Right cardiac atrium (tissue), 5 donors: ENCODE results near the gene UNC5A. TPM values are rescaled to one million over a fixed set of nuclear protein-coding genes. Genes with fewer than 3 reads are reported as not detected.

Experiments
- ATAC-seq, 2 donors: fragments of 200-7000 bp; cut with Tn5 transposase; one replicate each; pipeline versions ENCODE4 v1.8.0 to v1.9.1; 2020; ENCODE audit warnings: moderate library complexity in 2 of 2, mild to moderate bottlenecking in 1 of 2
- DNase-seq, 3 donors: peaks; one replicate each; pipeline ENCODE4 v3.0.0-alpha.2; 2020
- H3K27ac ChIP-seq: one replicate; pipeline ENCODE4 v1.5.1; 2013; ENCODE audit warnings: mild to moderate bottlenecking, low read length, control low read depth, moderate library complexity
- H3K27me3 ChIP-seq: one replicate; pipeline ENCODE4 v1.6.1; 2013; ENCODE audit not compliant: control insufficient read depth, insufficient read depth
- H3K4me1 ChIP-seq: one replicate; pipeline ENCODE4 v1.6.1; 2013; ENCODE audit warnings: low read length; ENCODE audit not compliant: control insufficient read depth, insufficient read depth
- H3K4me3 ChIP-seq: one replicate; pipeline ENCODE4 v1.5.1; 2013; ENCODE audit warnings: low read length, control low read depth
- H3K9me3 ChIP-seq: one replicate; pipeline ENCODE4 v1.6.1; 2013; ENCODE audit warnings: low read length; ENCODE audit not compliant: control insufficient read depth
- WGBS: extraction: QIAGEN DNeasy Blood & Tissue Kit; methylation state at CpG from one replicate; pipeline ENCODE4 v1.1.7; 2013; 5-methylcytosine and 5-hydroxymethylcytosine counted together
- intact Hi-C, 4 donors: fragments of 100-400 bp; cut with DNase I; formaldehyde crosslinking; loops; one replicate each; pipeline versions ENCODE4 v1.11.0 to v1.14.0; 2022 to 2023
- polyA plus RNA-seq: library from polyadenylated mRNA; stranded (reverse); fragments of 200-250 nt; gene quantifications from one replicate; pipeline ENCODE4 v1.2.3, GENCODE V29; 2013
- total RNA-seq, 4 donors: library from RNA; stranded (reverse); fragmentation: NEBNext Ultra II Directional; extraction: Animal tissue kit (Norgen Biotek cat#: 25700); gene quantifications; one replicate each; pipeline ENCODE4 v1.2.1, GENCODE V29; 2021
- donor health status: healthy with polysubstance abuse.
- donor health status: DM: no; HTN: yes; CAD: no.
- donor health status: DM: no; HTN: no; CAD: no.
- donor health status: DM: no; HTN: yes; CAD: no; lungs with severe emphysema.
- donor health status: DM: yes; HTN: yes; CAD: no.

UNC5A gene
- total and polyA plus RNA-seq, 5 donors = 0.17 to 0.85 (median 0.62) TPM

GRCh38 chr5:176835918-176836317, 25.6 kb downstream of the UNC5A start:
- H3K9me3 ChIP-seq = no peaks in the 10 kb centered on the region
- H3K4me1 ChIP-seq = no peaks in the 10 kb centered on the region
- 55% methylated on average over 3 of the region's 3 CpGs for WGBS
- DNase-seq (no peak), ATAC-seq (no peak)
- no peak overlapping the region for H3K27ac ChIP-seq
- intact Hi-C loops = no loop called here
- H3K4me3 ChIP-seq = no peak overlapping the region
- H3K27me3 ChIP-seq = no peaks in the 10 kb centered on the region

- intact Hi-C loops = no loop called here
- Histone ChIP-seq H3K4me1 (no peaks in the 10 kb centered on the region), H3K4me3 (no peak overlapping the region), H3K9me3 (no peaks in the 10 kb centered on the region), H3K27ac (no peak overlapping the region), H3K27me3 (no peaks in the 10 kb centered on the region)
- ATAC-seq (no peak), DNase-seq (peak in 1 of 3 donors; percentile 7)
- WGBS = 62% methylated on average over 15 of the region's 15 CpGs
These were observed 26.7 kb downstream of the UNC5A start for GRCh38 chr5:176836811-176837706.

- WGBS = 17% methylated on average over 16 of the region's 16 CpGs
- intact Hi-C loops = no loop called here
- Histone ChIP-seq H3K4me1 (no peaks in the 10 kb centered on the region), H3K9me3 (no peaks in the 10 kb centered on the region), H3K27ac (no peak overlapping the region), H3K4me3 (no peak overlapping the region), H3K27me3 (no peaks in the 10 kb centered on the region)
- DNase-seq = peak; percentile 94 to 97 (median 97)
- peak; percentile 91 to 94 for ATAC-seq
These were observed 27.4 kb downstream of the UNC5A start for GRCh38 chr5:176837707-176838115.

- H3K4me1 ChIP-seq = no peaks in the 10 kb centered on the region
- H3K27ac ChIP-seq = no peak overlapping the region
- H3K9me3 ChIP-seq = no peaks in the 10 kb centered on the region
- DNase-seq = peak in 1 of 3 donors; percentile 11
- no peak overlapping the region for H3K4me3 ChIP-seq
- ATAC-seq = no peak
- 46% methylated on average over 21 of the region's 21 CpGs for WGBS
- no peaks in the 10 kb centered on the region for H3K27me3 ChIP-seq
- intact Hi-C loops = no loop called here
These were observed 33.3 kb downstream of the UNC5A start for GRCh38 chr5:176843673-176844072.

GRCh38 chr5:176844281-176844680, 33.9 kb downstream of the UNC5A start:
- no peaks in the 10 kb centered on the region for H3K27me3 ChIP-seq
- intact Hi-C loops = no loop called here
- no peaks in the 10 kb centered on the region for H3K4me1 ChIP-seq
- no peak overlapping the region for H3K4me3 ChIP-seq
- no peak overlapping the region for H3K27ac ChIP-seq
- ATAC-seq (no peak), DNase-seq (peak in 1 of 3 donors; percentile 10)
- no peaks in the 10 kb centered on the region for H3K9me3 ChIP-seq
- 77% methylated on average over 10 of the region's 10 CpGs for WGBS

GRCh38 chr5:176844706-176845391, 34.5 kb downstream of the UNC5A start:
- Histone ChIP-seq H3K9me3 (no peaks in the 10 kb centered on the region), H3K4me3 (no peak overlapping the region), H3K4me1 (no peaks in the 10 kb centered on the region), H3K27me3 (no peaks in the 10 kb centered on the region), H3K27ac (no peak overlapping the region)
- 42% methylated on average over 21 of the region's 21 CpGs for WGBS
- no peak for ATAC-seq
- peak in 1 of 3 donors; percentile 26 for DNase-seq
- intact Hi-C loops = no loop called here

GRCh38 chr5:176845392-176845713, 35.0 kb downstream of the UNC5A start:
- H3K4me1 ChIP-seq = no peaks in the 10 kb centered on the region
- intact Hi-C loops = no loop called here
- DNase-seq (no peak), ATAC-seq (no peak)
- no peaks in the 10 kb centered on the region for H3K27me3 ChIP-seq
- H3K27ac ChIP-seq = no peak overlapping the region
- no peak overlapping the region for H3K4me3 ChIP-seq
- WGBS = 54% methylated on average over 6 of the region's 6 CpGs
- H3K9me3 ChIP-seq = no peaks in the 10 kb centered on the region

GRCh38 chr5:176846335-176847140, 36.2 kb downstream of the UNC5A start:
- DNase-seq = peak in 1 of 3 donors; percentile 45
- H3K27me3 ChIP-seq = no peaks in the 10 kb centered on the region
- H3K4me1 ChIP-seq = no peaks in the 10 kb centered on the region
- ATAC-seq = no peak
- intact Hi-C loops = no loop called here
- H3K4me3 ChIP-seq = no peak overlapping the region
- H3K9me3 ChIP-seq = no peaks in the 10 kb centered on the region
- H3K27ac ChIP-seq = no peak overlapping the region
- WGBS = 36% methylated on average over 24 of the region's 24 CpGs

GRCh38 chr5:176847148-176847547, 36.8 kb downstream of the UNC5A start:
- Histone ChIP-seq H3K27me3 (no peaks in the 10 kb centered on the region), H3K9me3 (no peaks in the 10 kb centered on the region), H3K27ac (no peak overlapping the region), H3K4me3 (no peak overlapping the region), H3K4me1 (no peaks in the 10 kb centered on the region)
- intact Hi-C loops = no loop called here
- 55% methylated on average over 18 of the region's 18 CpGs for WGBS
- ATAC-seq (no peak), DNase-seq (peak in 2 of 3 donors; percentile 15 to 22)

GRCh38 chr5:176847726-176848290, 37.4 kb downstream of the UNC5A start:
- Histone ChIP-seq H3K27me3 (no peaks in the 10 kb centered on the region), H3K27ac (no peak overlapping the region), H3K9me3 (no peaks in the 10 kb centered on the region), H3K4me1 (no peaks in the 10 kb centered on the region), H3K4me3 (no peak overlapping the region)
- DNase-seq (peak in 2 of 3 donors; percentile 8 to 32), ATAC-seq (no peak)
- intact Hi-C loops = no loop called here
- WGBS = 81% methylated on average over 13 of the region's 13 CpGs
